CD4-positive, alpha-beta T cell treated with Interleukin-4 for 1 hour (primary cell): ENCODE results near the gene DCN.
"Not testable (repeated sequence)": the region's sequence is repeated elsewhere in the genome, so short reads cannot be mapped to it uniquely, and the experiment has no call there.

Experiments used
- DNase-seq, 2 donors: peaks; one replicate each; pipeline ENCODE4 v3.0.0-alpha.2; 2020 to 2022

Gene DCN

DNA sequence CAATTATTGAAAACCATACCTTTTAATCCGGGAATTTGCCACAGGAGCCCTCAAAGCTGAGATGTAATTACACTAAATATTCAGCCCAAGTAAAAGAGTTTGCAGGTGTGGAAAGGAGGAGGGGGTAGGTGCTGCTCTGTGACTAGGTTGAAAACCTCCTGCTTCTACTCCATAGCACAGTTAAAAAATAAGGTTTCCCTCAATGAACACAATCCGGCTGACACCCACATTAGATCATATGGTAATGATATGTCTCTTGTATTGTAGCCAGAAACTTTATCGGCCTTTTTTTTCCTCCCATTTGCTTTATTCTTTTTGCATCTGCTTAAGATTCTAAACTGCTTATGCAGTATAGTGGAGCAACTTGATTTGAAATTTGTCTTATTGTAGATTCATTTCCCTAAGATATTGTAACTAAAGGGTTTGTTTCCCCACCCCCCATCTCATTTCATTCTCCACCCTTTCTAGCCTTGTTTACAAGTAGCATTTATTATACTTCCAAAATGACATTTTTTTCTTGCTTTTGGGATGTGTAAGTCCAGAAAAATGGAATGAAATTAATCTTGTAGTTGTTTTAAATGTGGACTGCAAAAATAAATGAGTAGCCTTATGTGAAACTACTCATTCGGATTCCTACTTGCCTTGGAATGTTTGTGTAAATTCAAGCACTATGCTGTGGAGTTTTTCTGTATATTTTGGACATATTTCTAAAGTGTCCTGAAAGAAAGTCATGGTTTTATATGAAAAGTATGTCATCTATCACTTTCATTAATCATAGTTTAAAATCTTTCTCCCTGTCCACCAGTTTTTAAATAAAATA is at the start of gene DCN:
TSS of gene DCN (minus strand) at position 182 of the 820 bp plus-strand sequence. CDS start 4,265 bp downstream, outside the sequence.
- no peak for DNase-seq

DNA sequence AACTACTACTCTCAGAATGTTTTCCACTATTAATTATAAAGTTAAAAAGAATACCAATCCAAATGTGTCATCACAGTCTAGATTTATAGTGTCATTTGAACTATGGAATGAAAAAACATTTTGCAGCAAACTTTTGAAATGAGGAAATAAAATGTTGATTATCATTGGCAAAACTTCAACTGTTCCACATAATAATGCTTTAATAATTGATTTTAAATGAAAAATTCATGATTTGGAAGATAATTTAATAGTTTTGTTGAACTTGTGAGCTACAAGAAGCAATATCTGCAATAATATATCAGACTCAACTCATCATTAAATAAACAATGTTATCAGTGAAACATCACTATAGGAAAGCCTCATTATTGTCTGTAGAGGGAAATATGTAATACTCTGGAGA is 48.2 kb upstream of the DCN start:
- DNase-seq = no peak

- no peak for DNase-seq
Measured at GRCh38 chr12:91226951-91227350, 44.3 kb upstream of the DCN start.

GRCh38 chr12:91225316-91225715 is 42.7 kb upstream of the DCN start:
- no peak for DNase-seq

DNA sequence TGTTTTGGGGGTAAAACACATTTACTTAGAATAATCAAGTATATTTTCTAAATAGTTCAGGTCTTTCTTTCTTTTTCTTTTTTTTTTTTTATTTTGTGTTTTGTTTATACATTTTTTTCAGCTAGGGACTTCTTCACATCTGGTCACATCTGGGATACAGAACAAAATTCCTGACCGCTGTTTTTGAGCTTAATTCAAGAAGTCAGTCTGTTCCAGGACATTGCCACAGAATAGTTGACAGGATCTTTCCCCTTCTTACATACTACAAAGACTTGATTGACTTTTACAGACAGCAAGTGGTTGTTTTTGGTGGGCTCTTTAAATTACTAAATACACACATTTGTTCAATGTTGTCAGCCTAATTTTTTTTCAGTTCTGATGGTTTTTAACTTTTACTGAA is 41.8 kb upstream of the DCN start:
- DNase-seq = no peak

- DNase-seq = no peak
Measured at GRCh38 chr12:91222746-91223145, 40.1 kb upstream of the DCN start.

DNA sequence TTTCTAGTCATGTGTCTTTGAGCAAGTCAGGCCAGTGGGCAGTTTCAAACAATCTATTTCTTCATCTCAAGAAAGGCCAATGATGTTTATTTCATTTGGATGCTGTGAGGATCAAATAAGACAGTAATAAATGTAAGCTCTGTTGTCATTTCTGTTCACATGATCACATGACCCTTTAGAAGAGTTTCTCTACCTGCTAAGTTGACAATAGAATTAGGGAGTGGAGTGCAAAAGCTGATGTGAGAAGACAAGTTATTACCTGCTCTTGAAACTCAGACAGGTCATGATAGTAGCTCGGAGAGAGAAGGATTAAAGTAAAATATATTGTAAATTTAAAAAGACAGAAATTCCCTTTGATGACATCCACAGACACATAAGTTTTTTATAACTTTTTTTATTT is 37.3 kb upstream of the DCN start:
- no peak for DNase-seq

GRCh38 chr12:91219511-91219910 is 36.9 kb upstream of the DCN start:
- no peak for DNase-seq

DNA sequence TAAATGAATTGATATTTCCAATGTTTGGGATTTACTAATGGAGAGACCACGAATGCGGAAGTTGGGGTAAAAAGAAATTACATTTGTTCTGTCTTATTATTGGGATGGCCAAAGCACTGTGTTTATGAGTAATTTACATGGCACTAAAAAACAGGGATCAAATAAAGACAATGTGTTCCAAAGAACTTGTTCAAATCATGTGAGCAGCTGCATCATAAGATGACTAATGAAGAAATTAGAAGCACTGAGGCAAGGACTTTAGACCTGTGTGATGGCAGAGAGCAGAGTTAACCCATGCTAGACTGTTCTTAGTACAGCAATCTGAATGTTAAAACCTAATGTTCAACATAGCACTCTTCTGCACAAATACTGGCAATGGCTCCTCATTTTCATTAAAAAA is 34.3 kb upstream of the DCN start:
- no peak for DNase-seq

DNA sequence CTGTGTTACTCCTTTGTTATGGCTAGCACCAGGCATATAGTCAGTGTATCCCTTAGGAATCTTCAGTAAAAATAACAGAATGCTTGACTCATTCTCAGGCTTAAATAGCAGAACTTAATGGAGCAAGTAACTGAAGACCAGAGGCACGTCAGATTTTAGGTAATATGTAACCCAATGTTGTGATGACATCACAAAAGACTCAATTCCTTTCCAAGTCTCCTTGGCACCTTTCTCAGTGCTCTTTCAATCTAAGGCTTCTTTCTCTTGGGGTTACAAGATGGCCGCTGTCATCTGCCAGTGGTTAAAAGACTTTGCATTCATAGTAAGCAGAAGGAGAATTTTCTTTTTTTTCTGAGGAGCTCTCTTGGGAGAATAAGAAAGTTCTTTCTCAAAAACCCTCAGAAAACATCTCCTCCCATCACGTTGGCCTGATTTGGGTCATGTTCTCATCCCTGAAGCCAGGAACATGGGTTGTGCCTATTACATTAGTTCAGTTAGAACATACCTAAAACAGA is 33.4 kb upstream of the DCN start:
- DNase-seq = no peak

DNA sequence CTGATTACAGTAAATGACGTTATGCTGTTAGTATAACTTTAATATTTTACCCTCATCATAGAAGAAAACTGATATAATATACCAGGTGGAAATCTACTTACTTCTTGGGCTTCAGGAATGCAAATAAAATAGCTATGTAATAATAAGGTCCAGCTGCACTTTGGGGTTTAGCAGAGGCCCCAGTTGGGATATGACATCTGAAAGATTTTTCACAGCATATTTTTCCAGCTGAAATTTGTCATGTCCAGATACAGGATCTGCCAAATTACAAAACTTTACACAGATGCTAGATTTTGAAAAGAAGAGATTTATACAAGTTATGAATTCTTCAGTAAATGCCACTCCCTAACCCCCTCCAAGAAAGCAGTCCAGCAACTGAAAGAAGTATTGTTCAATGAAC is 29.2 kb upstream of the DCN start:
- no peak for DNase-seq

DNA sequence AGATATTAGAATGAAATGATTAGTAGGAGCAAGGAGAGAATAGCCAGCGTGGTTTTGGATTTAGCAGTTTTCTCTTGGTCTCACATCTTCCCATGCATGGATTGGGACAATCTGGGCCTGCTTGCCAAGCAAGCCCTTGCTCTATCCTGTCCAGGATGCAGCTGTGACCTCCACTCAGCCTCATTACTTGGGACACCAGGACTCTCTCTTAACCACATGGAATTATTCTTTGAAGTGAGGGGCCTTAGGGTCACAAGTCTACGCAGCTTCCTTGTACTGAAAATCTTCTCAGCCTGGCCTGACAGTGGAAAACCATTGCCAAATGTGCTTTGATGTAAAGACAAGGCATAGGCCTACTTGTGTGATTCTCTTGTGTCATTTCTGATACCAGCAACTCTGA is 28.0 kb upstream of the DCN start:
- no peak for DNase-seq

- DNase-seq = no peak
Measured at GRCh38 chr12:91210144-91210543, 27.5 kb upstream of the DCN start.

DNA sequence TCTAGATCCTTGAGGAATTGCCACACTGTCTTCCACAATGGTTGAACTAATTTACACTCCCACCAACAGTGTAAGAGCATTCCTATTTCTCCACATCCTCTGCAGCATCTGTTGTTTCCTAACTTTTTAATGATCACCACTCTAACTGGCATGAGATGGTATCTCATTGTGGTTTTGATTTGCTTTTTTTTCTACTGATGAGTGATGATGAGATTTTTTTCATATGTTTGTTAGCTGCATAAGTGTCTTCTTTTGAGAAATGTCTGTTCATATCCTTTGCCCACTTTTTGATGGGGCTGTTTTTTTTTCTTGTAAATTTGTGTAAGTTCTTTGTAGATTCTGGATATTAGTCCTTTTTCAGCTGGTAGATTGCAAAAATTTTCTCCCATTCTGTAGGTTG is 24.7 kb upstream of the DCN start:
- DNase-seq = not testable (repeated sequence)

DNA sequence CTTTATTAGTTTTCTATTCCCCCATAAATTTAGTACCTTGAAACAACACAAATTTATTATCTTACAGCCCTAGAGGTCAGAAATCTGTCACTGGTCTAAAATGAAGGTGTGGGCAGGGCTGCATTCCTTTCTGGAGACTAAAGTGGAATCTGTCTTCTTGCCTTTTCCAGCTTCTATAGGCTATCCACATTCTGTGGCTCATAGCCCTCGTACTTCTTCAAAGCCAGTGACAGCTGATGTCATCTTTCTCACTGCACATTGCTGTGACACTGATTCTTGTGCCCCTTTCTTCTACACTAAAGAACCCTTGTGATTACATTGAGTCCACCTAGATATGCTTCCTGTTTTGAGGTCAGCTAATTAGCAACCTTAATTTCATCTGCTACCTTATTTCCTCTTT is 23.2 kb upstream of the DCN start:
- DNase-seq = no peak

DNA sequence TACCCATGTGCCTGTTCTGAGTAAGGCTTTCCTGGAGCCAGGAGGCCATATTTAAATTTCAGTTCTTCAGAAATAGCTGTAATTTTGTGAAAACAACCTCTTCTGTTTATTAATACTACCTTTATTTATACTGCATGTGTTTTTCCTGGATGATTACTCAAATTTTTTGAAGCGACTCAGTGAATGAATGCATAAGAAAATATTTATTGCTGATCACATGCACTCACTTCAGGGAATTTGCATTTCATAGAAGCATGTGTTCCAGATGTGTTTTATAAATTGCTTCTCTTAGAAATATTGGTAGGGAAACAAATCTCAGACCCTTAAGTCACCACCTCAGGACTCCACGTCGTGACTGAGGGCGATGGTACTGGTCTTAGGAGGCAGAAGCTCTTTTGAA is 21.8 kb upstream of the DCN start:
- DNase-seq = no peak

DNA sequence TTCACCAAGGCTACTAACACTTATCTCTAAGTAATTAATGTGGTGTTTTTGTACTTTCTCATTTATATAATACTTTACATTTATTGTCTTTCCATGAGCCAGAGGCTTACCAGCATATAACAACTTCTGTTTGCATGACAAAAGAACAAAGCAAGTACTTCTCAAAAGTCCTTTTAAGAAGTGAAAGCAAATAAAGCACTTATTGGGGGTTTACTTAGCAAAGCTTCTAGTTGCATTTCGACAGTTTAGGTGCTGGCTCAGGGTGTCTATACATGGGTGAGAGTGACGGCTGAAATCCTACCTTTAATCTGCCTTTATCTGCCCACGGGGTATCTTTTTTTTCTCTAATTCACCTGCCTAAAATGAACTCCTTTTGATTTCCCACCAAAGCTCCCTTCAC is 21.0 kb upstream of the DCN start:
- DNase-seq = no peak

DNA sequence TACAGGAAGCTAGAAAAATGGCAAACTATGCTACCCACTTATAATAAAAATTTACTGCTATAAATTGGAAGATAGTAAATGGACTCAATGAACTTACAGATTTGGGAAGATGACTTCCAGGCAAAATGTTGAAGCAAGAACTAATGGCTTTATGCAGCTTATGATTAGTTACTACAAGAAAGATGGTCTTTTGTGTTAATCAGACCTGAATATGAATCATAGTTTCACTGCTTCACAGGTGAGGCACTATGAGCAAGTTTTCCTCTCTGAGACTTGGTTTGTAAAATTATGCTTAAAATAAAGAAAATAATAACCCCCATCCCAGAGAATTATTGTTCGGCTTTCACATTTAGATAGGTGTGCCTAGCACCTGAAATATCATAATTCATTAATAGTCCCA is 19.8 kb upstream of the DCN start:
- no peak for DNase-seq

DNA sequence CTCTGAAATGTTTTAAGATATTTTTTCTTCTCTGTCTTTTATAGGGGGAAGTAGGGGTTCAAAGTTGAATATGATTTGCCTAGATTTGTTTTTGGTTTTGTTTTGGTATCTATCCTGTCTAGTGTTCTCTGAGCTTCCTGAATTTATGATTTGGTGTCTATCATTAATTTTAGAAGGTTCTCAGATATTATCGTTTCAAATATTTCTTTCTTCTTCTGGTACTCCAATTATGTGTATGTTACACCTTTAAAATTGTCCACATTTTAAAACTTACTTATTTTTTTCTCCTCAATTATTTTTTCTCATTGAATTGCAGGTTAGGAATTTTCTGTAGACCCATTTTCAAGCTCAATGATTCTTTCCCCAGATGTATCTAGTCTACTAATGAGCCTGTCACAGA is 13.8 kb upstream of the DCN start:
- DNase-seq = no peak

DNA sequence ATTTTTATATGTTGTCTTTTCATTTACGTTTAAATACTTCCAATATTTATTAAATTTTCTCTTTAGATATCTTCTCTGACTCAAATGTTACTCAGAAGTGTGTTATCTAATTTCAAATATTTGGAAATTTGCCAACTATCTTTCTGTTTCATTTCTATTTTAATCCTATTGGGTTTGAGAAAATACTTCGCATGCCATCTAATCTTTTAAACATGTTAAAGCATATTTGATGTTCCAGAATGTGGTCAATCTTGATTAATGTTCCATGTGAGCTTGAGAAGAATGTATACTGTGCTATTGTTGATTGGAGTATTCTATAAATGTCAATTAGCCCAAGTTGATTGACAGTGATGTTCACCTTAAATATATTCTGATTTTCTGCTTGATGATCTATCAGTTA is 11.9 kb upstream of the DCN start:
- no peak for DNase-seq

DNA sequence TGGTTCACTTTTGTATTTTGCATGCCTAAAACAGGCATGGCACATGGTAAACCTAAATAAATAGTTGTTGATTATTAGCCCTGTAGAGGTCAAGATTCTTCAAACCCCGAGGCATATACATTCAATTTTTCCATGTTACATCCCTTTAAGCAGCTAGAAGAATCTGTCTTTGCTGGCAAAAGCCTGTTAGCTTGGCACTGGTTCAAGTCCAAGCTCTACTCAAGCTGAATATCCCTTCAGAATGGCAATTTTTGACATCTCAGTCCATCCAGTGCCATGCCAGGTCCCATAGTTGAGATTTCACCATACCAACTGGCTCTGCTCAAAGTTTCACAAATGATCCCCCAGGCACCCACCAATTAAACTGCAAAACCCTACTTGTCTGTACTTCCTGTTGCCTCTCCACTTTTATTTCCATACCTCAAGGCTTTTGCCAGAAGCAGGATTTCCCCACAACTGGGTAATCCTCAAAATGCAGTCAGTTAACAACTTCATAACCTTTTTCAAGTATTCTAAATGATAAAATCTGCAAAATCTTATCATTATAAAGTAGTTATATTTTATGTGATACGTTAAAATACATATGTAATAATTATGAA is 9.0 kb upstream of the DCN start:
- DNase-seq = no peak

DNA sequence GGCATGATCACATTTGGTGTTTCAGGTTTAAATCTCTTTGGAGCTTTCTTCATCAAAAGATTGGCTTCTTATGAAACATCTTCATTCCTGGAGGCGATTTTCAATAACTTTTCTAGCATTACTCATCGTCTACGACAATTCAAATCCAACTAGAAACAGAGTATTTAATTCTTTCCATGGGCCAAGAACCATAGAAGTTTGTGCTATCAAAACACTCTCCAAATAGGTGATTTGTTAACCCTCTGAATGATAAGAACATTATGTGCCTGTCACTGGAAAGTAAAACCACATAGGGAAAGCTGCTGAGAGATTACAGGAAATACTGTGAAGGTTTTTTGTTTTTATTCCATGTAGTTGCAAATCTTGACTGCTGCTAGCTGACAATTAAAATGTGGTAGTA is 6.9 kb upstream of the DCN start:
- DNase-seq = no peak

- DNase-seq = no peak
Measured at GRCh38 chr12:91188778-91189177, 6.2 kb upstream of the DCN start.

GRCh38 chr12:91186156-91186555 is 3.5 kb upstream of the DCN start:
- DNase-seq = no peak

DNA sequence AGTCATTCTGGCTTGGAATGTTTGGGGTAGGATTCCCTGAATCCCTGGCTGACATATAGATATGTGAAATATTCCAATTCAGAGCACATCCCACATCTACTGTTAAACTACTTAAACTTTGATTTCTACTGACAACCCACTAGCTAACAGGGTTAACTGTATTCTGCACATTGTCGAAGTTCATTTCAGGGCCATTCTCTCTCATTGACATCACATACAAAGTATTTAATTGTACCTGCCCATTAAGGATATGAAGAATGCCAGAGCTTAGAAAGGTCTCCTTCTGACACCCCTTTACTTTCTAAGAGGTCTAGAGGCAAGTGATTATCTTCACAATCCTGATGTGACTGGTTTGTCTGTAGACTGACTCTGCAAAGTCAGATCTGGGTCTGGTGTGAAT is 2.8 kb upstream of the DCN start:
- DNase-seq = no peak
